Parathyroid adenoma (tissue), 2 donors: ENCODE data around the gene IST1.

Source experiments
- H2AFZ ChIP-seq: fragments of 300-600 bp; sonication (generic); one replicate; pipeline ENCODE4 v1.7.0; 2017; ENCODE audit warnings: antibody characterized with exemption, mild to moderate bottlenecking
- H3K27ac ChIP-seq: fragments of 300-600 bp; sonication (generic); one replicate; pipeline ENCODE4 v1.7.0; 2017
- H3K27me3 ChIP-seq: fragments of 300-600 bp; sonication (generic); one replicate; pipeline ENCODE4 v1.7.0; 2017; ENCODE audit warnings: low read length; ENCODE audit not compliant: control insufficient read depth, insufficient read depth
- H3K36me3 ChIP-seq: fragments of 300-600 bp; sonication (generic); one replicate; pipeline ENCODE4 v1.7.0; 2017; ENCODE audit warnings: low read length; ENCODE audit not compliant: control insufficient read depth, insufficient read depth
- H3K4me1 ChIP-seq: fragments of 300-600 bp; sonication (generic); one replicate; pipeline ENCODE4 v1.7.0; 2017; ENCODE audit warnings: control low read depth
- H3K4me2 ChIP-seq: fragments of 300-600 bp; sonication (generic); one replicate; pipeline ENCODE4 v1.7.0; 2017; ENCODE audit warnings: low read length
- H3K4me3 ChIP-seq: fragments of 300-600 bp; sonication (generic); one replicate; pipeline ENCODE4 v1.7.0; 2017; ENCODE audit warnings: low read depth, low read length
- H3K79me2 ChIP-seq: fragments of 300-600 bp; sonication (generic); one replicate; pipeline ENCODE4 v1.7.0; 2017; ENCODE audit warnings: control low read depth
- H3K9ac ChIP-seq: fragments of 300-600 bp; sonication (generic); one replicate; pipeline ENCODE4 v1.7.0; 2017; ENCODE audit warnings: mild to moderate bottlenecking
- H3K9me3 ChIP-seq: fragments of 300-600 bp; sonication (generic); one replicate; pipeline ENCODE4 v1.7.0; 2017; ENCODE audit warnings: low read length; ENCODE audit not compliant: control insufficient read depth
- CTCF ChIP-seq: fragments of 300-600 bp; sonication (generic); IDR thresholded peaks from one replicate; pipeline ENCODE4 v1.7.0; 2017; ENCODE audit warnings: antibody characterized with exemption, mild to moderate bottlenecking
- donor health status: primary hyperparathyroidism.

The IST1 gene

DNA sequence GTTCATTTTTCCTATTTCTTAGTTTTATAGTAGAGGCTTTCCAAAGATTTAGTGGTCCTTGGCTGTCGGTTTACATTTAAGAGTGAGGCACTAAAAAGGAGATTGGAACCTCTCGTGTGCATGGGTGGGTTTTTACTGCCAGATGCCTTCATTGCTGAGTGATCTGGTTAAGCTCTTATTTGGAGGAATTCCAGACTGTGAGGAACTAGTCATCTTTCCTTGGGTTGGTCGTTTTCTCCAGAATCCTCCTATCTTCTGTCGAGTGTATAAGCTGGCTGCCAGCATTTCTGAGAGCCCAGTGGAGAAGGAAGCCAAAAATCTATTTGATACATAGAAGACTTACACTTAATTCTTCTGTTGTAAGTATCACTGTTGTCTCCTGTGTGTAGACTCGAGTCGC lies 22.6 kb downstream of the IST1 start:
- Histone ChIP-seq H3K4me2 (no peak overlapping the region), H2AFZ (no peak overlapping the region), H3K79me2 (peaks cover 54% of the 10 kb centered on the region), H3K27me3 (no peaks in the 10 kb centered on the region), H3K4me3 (no peak overlapping the region), H3K9ac (no peak overlapping the region), H3K4me1 (peaks cover 26% of the 10 kb centered on the region), H3K36me3 (no peaks in the 10 kb centered on the region), H3K27ac (peak overlapping the region; percentile 7), H3K9me3 (no peaks in the 10 kb centered on the region)
- TF ChIP-seq CTCF = no peak

DNA sequence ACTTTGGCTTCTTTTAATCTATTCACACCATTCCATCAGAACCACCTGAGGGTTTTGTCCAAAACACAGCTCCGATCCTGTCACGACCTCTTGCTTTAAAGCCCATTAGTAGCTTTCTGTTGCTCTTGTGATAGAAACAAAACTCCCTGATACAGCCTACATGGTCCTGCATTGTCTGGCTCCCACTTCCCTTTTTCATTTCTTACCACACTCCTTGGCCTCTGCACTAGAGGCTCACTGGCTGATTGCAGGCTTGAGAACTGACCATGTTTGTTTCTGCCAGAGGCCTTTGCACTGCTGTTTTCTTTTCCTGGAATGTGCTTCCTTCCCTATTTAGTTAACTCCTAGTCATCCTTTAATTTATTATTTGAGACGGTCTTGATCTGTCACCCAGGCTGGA lies 23.7 kb downstream of the IST1 start:
- H3K4me3 ChIP-seq = no peak overlapping the region
- no peak overlapping the region for H3K9ac ChIP-seq
- H3K36me3 ChIP-seq = no peaks in the 10 kb centered on the region
- no peak overlapping the region for H3K4me2 ChIP-seq
- peaks cover 30% of the 10 kb centered on the region for H3K4me1 ChIP-seq
- H2AFZ ChIP-seq = no peak overlapping the region
- H3K27ac ChIP-seq = no peak overlapping the region
- peaks cover 44% of the 10 kb centered on the region for H3K79me2 ChIP-seq
- H3K9me3 ChIP-seq = no peaks in the 10 kb centered on the region
- H3K27me3 ChIP-seq = no peaks in the 10 kb centered on the region
- TF ChIP-seq CTCF = no peak

GRCh38 chr16:71920658-71921057 lies 25.3 kb downstream of the IST1 start:
- no peaks in the 10 kb centered on the region for H3K9me3 ChIP-seq
- H3K27me3 ChIP-seq = no peaks in the 10 kb centered on the region
- no peaks in the 10 kb centered on the region for H3K36me3 ChIP-seq
- H3K27ac ChIP-seq = no peak overlapping the region
- no peak for TF ChIP-seq CTCF
- peaks cover 38% of the 10 kb centered on the region for H3K79me2 ChIP-seq
- peaks cover 18% of the 10 kb centered on the region for H3K4me1 ChIP-seq
- H3K4me2 ChIP-seq = no peak overlapping the region
- no peak overlapping the region for H3K9ac ChIP-seq
- no peak overlapping the region for H3K4me3 ChIP-seq
- no peak overlapping the region for H2AFZ ChIP-seq

- Histone ChIP-seq H3K79me2 (peaks cover 23% of the 10 kb centered on the region), H3K36me3 (no peaks in the 10 kb centered on the region), H3K9me3 (no peaks in the 10 kb centered on the region), H3K27me3 (no peaks in the 10 kb centered on the region), H3K27ac (no peak overlapping the region), H3K4me1 (peaks cover 14% of the 10 kb centered on the region), H2AFZ (no peak overlapping the region), H3K4me2 (no peak overlapping the region), H3K9ac (no peak overlapping the region), H3K4me3 (no peak overlapping the region)
- no peak for TF ChIP-seq CTCF
Measured at GRCh38 chr16:71923941-71924690, 28.8 kb downstream of the IST1 start.

DNA sequence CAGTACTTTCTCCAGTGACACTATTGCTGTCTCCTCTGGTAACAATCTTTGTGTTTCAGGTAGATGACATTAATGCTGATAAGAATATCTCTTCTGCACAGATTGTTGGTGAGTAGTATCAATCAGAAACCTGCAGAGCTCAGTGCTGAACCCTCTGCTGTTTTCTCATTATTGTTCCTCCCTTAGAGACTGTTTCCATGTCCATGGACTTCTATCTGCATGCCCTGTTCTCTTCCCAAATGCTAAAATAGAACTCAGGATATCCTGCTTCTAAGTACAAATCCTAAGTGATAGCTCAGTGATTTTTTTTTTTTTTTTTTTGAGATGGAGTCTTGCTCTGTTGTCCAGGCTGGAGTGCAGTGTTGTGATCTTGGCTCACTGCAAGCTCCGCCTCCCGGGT lies 29.4 kb downstream of the IST1 start:
- no peak overlapping the region for H3K27ac ChIP-seq
- H3K79me2 ChIP-seq = peaks cover 17% of the 10 kb centered on the region
- no peak overlapping the region for H3K9ac ChIP-seq
- H3K9me3 ChIP-seq = no peaks in the 10 kb centered on the region
- no peak for TF ChIP-seq CTCF
- no peak overlapping the region for H3K4me3 ChIP-seq
- H3K4me2 ChIP-seq = no peak overlapping the region
- peaks cover 14% of the 10 kb centered on the region for H3K4me1 ChIP-seq
- H2AFZ ChIP-seq = no peak overlapping the region
- no peaks in the 10 kb centered on the region for H3K36me3 ChIP-seq
- H3K27me3 ChIP-seq = no peaks in the 10 kb centered on the region
